Smooth muscle cell (in vitro differentiated cells): ENCODE measurements around the gene UBA7. TPM values are rescaled to one million over a fixed set of nuclear protein-coding genes. Genes with fewer than 3 reads are reported as not detected.

Source experiments
- DNase-seq: peaks from one replicate; lab custom pipeline; 2025; ENCODE audit not compliant: unreplicated experiment; lab: John Stamatoyannopoulos, UW
- H2AFZ ChIP-seq: fragments of 200-600 bp; sonication (generic); 2 replicates; pipeline ENCODE4 v1.6.0; 2016; ENCODE audit warnings: antibody characterized with exemption, low read depth, mild to moderate bottlenecking
- H3F3A ChIP-seq: fragments of 200-600 bp; sonication (generic); 2 replicates; pipeline ENCODE4 v1.6.0; 2017; ENCODE audit warnings: antibody characterized with exemption, low read depth
- H3K27ac ChIP-seq: fragments of 200-600 bp; sonication (generic); 2 replicates; pipeline ENCODE4 v1.5.1; 2016; ENCODE audit warnings: low read depth, mild to moderate bottlenecking
- H3K27me3 ChIP-seq: fragments of 200-600 bp; sonication (generic); 2 replicates; pipeline ENCODE4 v1.6.1; 2016; ENCODE audit warnings: low read depth, mild to moderate bottlenecking
- H3K36me3 ChIP-seq: fragments of 200-600 bp; sonication (generic); 2 replicates; pipeline ENCODE4 v1.5.1; 2016; ENCODE audit warnings: low read depth
- H3K4me1 ChIP-seq: fragments of 200-600 bp; sonication (generic); 2 replicates; pipeline ENCODE4 v1.5.1; 2016; ENCODE audit warnings: low read depth
- H3K4me2 ChIP-seq: fragments of 200-600 bp; sonication (generic); 2 replicates; pipeline ENCODE4 v1.6.0; 2016; ENCODE audit warnings: mild to moderate bottlenecking
- H3K4me3 ChIP-seq: fragments of 200-600 bp; sonication (generic); 2 replicates; pipeline ENCODE4 v1.5.1; 2016; ENCODE audit warnings: mild to moderate bottlenecking
- H3K79me2 ChIP-seq: fragments of 200-600 bp; sonication (generic); 2 replicates; pipeline ENCODE4 v1.6.0; 2016; ENCODE audit warnings: low read depth, mild to moderate bottlenecking
- H3K9ac ChIP-seq: fragments of 200-600 bp; sonication (generic); 2 replicates; pipeline ENCODE4 v1.6.0; 2016; ENCODE audit warnings: low read depth
- H3K9me3 ChIP-seq: fragments of 200-600 bp; sonication (generic); replicated peaks from 2 replicates; pipeline ENCODE4 v1.5.1; 2016; ENCODE audit warnings: low read depth
- H4K20me1 ChIP-seq: fragments of 200-600 bp; sonication (generic); 2 replicates; pipeline ENCODE4 v1.6.0; 2016; ENCODE audit warnings: low read depth
- WGBS: methylation state at CpG from one replicate; pipeline ENCODE4 v1.1.7; 2016; ENCODE audit warnings: low lambda C conversion rate; 5-methylcytosine and 5-hydroxymethylcytosine counted together
- polyA plus RNA-seq: library from polyadenylated mRNA; unstranded; fragments of >200 nt; fragmentation: Nextera tagmentation; extraction: Ambion mirVana; gene quantifications from 2 replicates; pipeline ENCODE4 v1.2.1, GENCODE V29; 2016
- total RNA-seq: library from RNA; depleted of rRNA; stranded (reverse); fragments of >200 nt; gene quantifications from 2 replicates; pipeline ENCODE4 v1.2.3, GENCODE V29; 2014
- TF ChIP-seq, protein P1 (sequence below): fragments of 200-600 bp; sonication (generic); IDR thresholded peaks from 2 replicates; pipeline ENCODE4 v1.5.1; 2017; ENCODE audit warnings: borderline replicate concordance, mild to moderate bottlenecking, antibody characterized with exemption; ENCODE audit not compliant: insufficient read depth, poor library complexity, severe bottlenecking

UBA7 gene
- total and polyA plus RNA-seq, 2 experiments from 2014 or later: 6.6 to 6.9 TPM

DNA sequence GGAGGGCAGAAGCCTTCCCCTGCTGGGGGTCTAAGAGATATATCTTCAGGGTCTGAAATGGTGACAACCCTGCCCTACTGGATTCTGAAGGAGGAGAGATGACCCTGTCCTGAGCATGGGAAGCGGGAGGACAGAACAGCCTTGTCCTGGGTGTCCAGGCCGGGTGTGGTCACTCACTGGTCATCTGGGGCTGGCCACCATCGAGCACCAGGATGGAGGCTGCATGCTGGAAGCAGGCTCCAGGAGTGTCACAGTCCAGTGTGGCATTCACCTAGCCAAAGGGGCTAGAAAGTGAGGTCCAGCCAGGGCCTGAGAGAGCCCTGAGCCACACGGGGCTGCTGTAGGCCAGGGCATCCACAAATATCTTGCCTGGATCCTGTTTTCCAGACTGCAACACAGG lies 19.3 kb downstream of the UBA7 start:
- H3K36me3 ChIP-seq: no peaks in the 10 kb centered on the region
- H3K9me3 ChIP-seq: no peaks in the 10 kb centered on the region
- H4K20me1 ChIP-seq: no peaks in the 10 kb centered on the region
- H3K9ac ChIP-seq: no peak overlapping the region
- 89% methylated on average over 4 of the region's 4 CpGs for WGBS
- H3K4me3 ChIP-seq: no peak overlapping the region
- no peaks in the 10 kb centered on the region for H3K79me2 ChIP-seq
- no peak for DNase-seq
- H3F3A ChIP-seq: peaks cover 3% of the 10 kb centered on the region
- no peak overlapping the region for H3K4me2 ChIP-seq
- H3K27me3 ChIP-seq: no peaks in the 10 kb centered on the region
- H3K27ac ChIP-seq: no peak overlapping the region
- no peaks in the 10 kb centered on the region for H3K4me1 ChIP-seq
- TF ChIP-seq, protein P1, sequence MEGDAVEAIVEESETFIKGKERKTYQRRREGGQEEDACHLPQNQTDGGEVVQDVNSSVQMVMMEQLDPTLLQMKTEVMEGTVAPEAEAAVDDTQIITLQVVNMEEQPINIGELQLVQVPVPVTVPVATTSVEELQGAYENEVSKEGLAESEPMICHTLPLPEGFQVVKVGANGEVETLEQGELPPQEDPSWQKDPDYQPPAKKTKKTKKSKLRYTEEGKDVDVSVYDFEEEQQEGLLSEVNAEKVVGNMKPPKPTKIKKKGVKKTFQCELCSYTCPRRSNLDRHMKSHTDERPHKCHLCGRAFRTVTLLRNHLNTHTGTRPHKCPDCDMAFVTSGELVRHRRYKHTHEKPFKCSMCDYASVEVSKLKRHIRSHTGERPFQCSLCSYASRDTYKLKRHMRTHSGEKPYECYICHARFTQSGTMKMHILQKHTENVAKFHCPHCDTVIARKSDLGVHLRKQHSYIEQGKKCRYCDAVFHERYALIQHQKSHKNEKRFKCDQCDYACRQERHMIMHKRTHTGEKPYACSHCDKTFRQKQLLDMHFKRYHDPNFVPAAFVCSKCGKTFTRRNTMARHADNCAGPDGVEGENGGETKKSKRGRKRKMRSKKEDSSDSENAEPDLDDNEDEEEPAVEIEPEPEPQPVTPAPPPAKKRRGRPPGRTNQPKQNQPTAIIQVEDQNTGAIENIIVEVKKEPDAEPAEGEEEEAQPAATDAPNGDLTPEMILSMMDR: no peak
- no peak overlapping the region for H2AFZ ChIP-seq

DNA sequence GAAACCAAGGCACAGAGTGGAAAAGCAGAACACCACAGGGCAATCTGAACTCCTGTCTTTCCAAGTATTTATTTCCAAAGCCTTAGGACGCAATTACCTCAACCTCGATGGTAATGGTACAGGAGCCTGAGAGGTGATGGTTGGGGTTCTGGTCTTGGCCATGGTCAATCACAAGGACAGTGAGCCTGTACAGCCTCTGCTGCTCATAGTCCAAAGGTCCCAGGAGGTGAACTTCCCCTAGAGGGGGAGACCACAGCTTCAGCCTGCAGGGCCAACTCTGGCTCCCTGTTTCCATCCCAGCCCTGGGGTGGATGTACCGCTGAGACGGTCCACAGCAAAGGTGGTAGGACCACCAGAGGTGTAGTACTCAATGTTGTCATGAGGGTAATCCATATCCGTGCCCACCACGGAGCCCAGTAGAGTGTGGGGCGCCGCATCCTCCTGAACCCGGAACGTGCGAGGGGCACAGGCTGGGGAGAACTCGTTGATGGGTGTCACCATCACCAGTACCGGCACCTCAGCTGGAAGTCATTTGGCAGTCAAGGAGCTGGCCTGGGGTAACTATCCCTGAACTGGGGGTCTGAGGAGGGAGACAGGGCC lies 20.2 kb downstream of the UBA7 start:
- no peaks in the 10 kb centered on the region for H3K27me3 ChIP-seq
- WGBS: 95% methylated on average over 13 of the region's 13 CpGs
- no peak overlapping the region for H3K4me3 ChIP-seq
- no peak overlapping the region for H2AFZ ChIP-seq
- H3K9ac ChIP-seq: no peak overlapping the region
- no peak for DNase-seq
- no peaks in the 10 kb centered on the region for H3K9me3 ChIP-seq
- no peak overlapping the region for H3K27ac ChIP-seq
- H3K4me1 ChIP-seq: no peaks in the 10 kb centered on the region
- H3K4me2 ChIP-seq: no peak overlapping the region
- H3F3A ChIP-seq: peaks cover 3% of the 10 kb centered on the region
- no peaks in the 10 kb centered on the region for H4K20me1 ChIP-seq
- TF ChIP-seq, protein P1: no peak
- no peaks in the 10 kb centered on the region for H3K79me2 ChIP-seq
- no peaks in the 10 kb centered on the region for H3K36me3 ChIP-seq

DNA sequence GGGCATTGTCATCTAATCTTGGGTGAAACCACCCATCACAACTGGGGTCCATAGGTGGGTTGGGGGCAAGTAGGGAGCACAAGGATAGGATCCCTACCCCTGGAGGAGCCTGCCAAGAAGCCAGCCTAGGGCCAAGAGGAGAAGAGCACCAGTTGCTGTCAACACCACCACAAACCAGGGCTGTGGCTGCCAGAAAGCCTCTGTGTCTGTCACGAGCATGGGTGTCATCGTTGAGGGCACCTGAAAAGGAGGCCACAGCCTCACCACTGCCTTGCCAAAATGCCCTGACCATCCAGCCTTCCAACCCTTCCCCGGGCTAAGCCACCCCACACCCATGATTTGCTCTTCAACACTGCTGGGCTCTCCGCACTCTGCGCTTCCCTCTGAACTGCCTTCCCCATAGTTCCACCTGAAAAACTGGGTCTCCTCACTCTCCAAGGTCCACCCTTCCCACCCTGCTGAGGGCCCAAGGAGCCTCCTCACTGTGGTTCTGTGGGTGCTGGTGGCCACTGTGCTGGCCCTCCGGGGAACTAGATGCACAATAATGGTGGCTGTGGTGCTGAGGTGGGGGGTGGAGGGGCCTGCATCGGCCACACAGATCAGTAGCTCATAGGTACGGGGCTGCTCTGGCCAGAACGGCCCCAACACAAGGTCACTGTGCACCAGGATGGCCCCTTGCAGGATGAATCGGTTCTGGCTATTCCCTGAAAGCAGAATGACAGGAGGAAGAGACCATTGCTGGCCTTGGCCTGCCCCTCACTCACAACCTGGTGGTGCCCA lies 21.2 kb downstream of the UBA7 start:
- H3K27me3 ChIP-seq: no peaks in the 10 kb centered on the region
- H3K27ac ChIP-seq: no peak overlapping the region
- no peak overlapping the region for H3K9ac ChIP-seq
- no peaks in the 10 kb centered on the region for H3K9me3 ChIP-seq
- H2AFZ ChIP-seq: no peak overlapping the region
- no peak overlapping the region for H3K4me2 ChIP-seq
- no peaks in the 10 kb centered on the region for H4K20me1 ChIP-seq
- WGBS: 93% methylated on average over 10 of the region's 10 CpGs
- TF ChIP-seq, protein P1: no peak
- no peak overlapping the region for H3K4me3 ChIP-seq
- peaks cover 3% of the 10 kb centered on the region for H3F3A ChIP-seq
- no peaks in the 10 kb centered on the region for H3K79me2 ChIP-seq
- no peaks in the 10 kb centered on the region for H3K4me1 ChIP-seq
- no peaks in the 10 kb centered on the region for H3K36me3 ChIP-seq
- DNase-seq: no peak
